K562 (cell line): ENCODE measurements around the gene GHITM. TPM values are rescaled to one million over a fixed set of nuclear protein-coding genes. Genes with fewer than 3 reads are reported as not detected.
A peak's percentile ranks its signal among the peaks of the same experiment; 100 is the strongest.

ENCODE experiments used
- ATAC-seq: fragments of 200-7000 bp; cut with Tn5 transposase; 3 replicates; pipeline ENCODE4 v1.9.1; 2020; ENCODE audit warnings: moderate library complexity
- BruUV-seq: library from RNA; stranded (reverse); fragments of 400-500 nt; replicated peaks from 2 replicates; lab custom pipeline; 2021; lab: Mats Ljungman, UMichigan
- CTCF ChIA-PET: fragments of 300-600 bp; formaldehyde crosslinking; extraction: SDS; loops from one replicate; lab custom pipeline; 2021; ENCODE audit warnings: low intra/inter-chr PET ratio; lab: Yijun Ruan, JAX
- POLR2A ChIA-PET: fragments of 300-600, 350-650 bp; sonication (Branson Sonifier 250); formaldehyde crosslinking; extraction: SDS; loops from one replicate; lab custom pipeline; 2021; ENCODE audit warnings: antibody characterized with exemption, inconsistent platforms; lab: Yijun Ruan, JAX
- DNase-seq, 4 experiments: peaks; one replicate each; pipeline versions ENCODE4 v3.0.0 to v3.0.0-alpha.2; 2011 to 2018; ENCODE audit warnings: low spot score in 3 of 4, mixed read lengths in 3 of 4; ENCODE audit errors: extremely low read depth in 1 of 4
- FAIRE-seq: peaks from 2 replicates; lab custom pipeline; 2011; peaks lifted over from hg19 to GRCh38; lab: Jason Lieb, UNC
- H2AFZ ChIP-seq: 2 replicates; pipeline ENCODE4 v1.6.0; 2011; ENCODE audit warnings: low read depth, low read length, control low read depth, inconsistent platforms
- H3K27ac ChIP-seq: fragments of 200-600 bp; 3 replicates; pipeline ENCODE4 v1.8.0; 2011; ENCODE audit warnings: low read depth, mild to moderate bottlenecking, control low read depth, inconsistent platforms, low read length, moderate library complexity, mixed read lengths; ENCODE audit errors: extremely low read depth
- H3K27me3 ChIP-seq, 2 experiments: fragments of 300-600 bp in 1 of 2; 2 replicates in 1 of 2; 3 replicates in 1 of 2; pipeline versions ENCODE4 v1.6.0 to v1.8.0; 2011; ENCODE audit warnings: inconsistent platforms in 2 of 2, low read length in 2 of 2, mild to moderate bottlenecking in 1 of 2, mixed read lengths in 1 of 2, moderate library complexity in 1 of 2; ENCODE audit not compliant: control insufficient read depth in 2 of 2, insufficient read depth in 2 of 2
- H3K36me3 ChIP-seq: fragments of 300-600 bp; 3 replicates; pipeline ENCODE4 v1.8.0; 2011; ENCODE audit warnings: mild to moderate bottlenecking, low read length, inconsistent platforms; ENCODE audit not compliant: control insufficient read depth, insufficient read depth
- H3K4me1 ChIP-seq, 2 experiments: fragments of 200-600 bp in 1 of 2; replicated peaks in 1 of 2; 2 replicates in 1 of 2; 3 replicates in 1 of 2; pipeline versions ENCODE4 v1.5.1 to v1.8.0; 2011; ENCODE audit warnings: inconsistent platforms in 2 of 2, low read length in 2 of 2, mild to moderate bottlenecking in 1 of 2, mixed read lengths in 1 of 2, moderate library complexity in 1 of 2; ENCODE audit not compliant: control insufficient read depth in 2 of 2, insufficient read depth in 2 of 2
- H3K4me2 ChIP-seq: 2 replicates; pipeline ENCODE4 v1.6.1; 2011; ENCODE audit warnings: low read length, control low read depth, inconsistent platforms, mixed read lengths; ENCODE audit not compliant: insufficient read depth
- H3K4me3 ChIP-seq: fragments of 200-600 bp; sonication (generic), shearing (Covaris generic); 2 replicates; pipeline ENCODE4 v1.5.1; 2016; ENCODE audit warnings: control low read depth, inconsistent platforms
- H3K79me2 ChIP-seq: fragments of 200-600 bp; 3 replicates; pipeline ENCODE4 v1.8.0; 2011; ENCODE audit warnings: low read length, inconsistent platforms; ENCODE audit not compliant: control insufficient read depth, insufficient read depth
- H3K9ac ChIP-seq, 2 experiments: 2 replicates each; pipeline versions ENCODE4 v1.6.0 to v1.6.1; 2011; ENCODE audit warnings: low read depth in 2 of 2, low read length in 2 of 2, control low read depth in 1 of 2, inconsistent platforms in 1 of 2, mild to moderate bottlenecking in 1 of 2, mixed read lengths in 1 of 2; ENCODE audit not compliant: insufficient read depth in 1 of 2
- H3K9me1 ChIP-seq: one replicate; pipeline ENCODE4 v1.6.0; 2011; ENCODE audit warnings: inconsistent platforms, mild to moderate bottlenecking, low read length, moderate library complexity; ENCODE audit not compliant: control insufficient read depth, insufficient read depth
- H3K9me3 ChIP-seq: replicated peaks from 2 replicates; pipeline ENCODE4 v1.5.1; 2011; ENCODE audit warnings: low read depth, low read length, inconsistent platforms; ENCODE audit not compliant: control insufficient read depth, insufficient read depth
- H4K20me1 ChIP-seq: replicated peaks from 2 replicates; pipeline ENCODE4 v1.6.1; 2011; ENCODE audit warnings: low read length, inconsistent platforms, mixed read lengths; ENCODE audit not compliant: control insufficient read depth, insufficient read depth
- CREB1 ChIP-seq, 2 experiments: sonication (generic) in 1 of 2; formaldehyde crosslinking in 1 of 2; IDR thresholded peaks; 2 replicates each; pipeline versions ENCODE4 v1.6.1 to v1.8.0; 2012 to 2022; ENCODE audit warnings: inconsistent platforms in 1 of 2, mild to moderate bottlenecking in 1 of 2, missing genetic modification reagents in 1 of 2, moderate library complexity in 1 of 2
- CREM ChIP-seq: IDR thresholded peaks from 2 replicates; pipeline ENCODE4 v1.6.1; 2014; ENCODE audit warnings: antibody characterized with exemption, low read depth
- CTCFL ChIP-seq: IDR thresholded peaks from 2 replicates; pipeline ENCODE4 v1.6.1; 2011; ENCODE audit warnings: borderline replicate concordance, low read depth, mild to moderate bottlenecking, moderate library complexity, low read length; ENCODE audit not compliant: insufficient read depth, poor library complexity, severe bottlenecking
- CXXC5 ChIP-seq: fragments of 250-450 bp; sonication (Bioruptor Pico); IDR thresholded peaks from 2 replicates; pipeline ENCODE4 v1.8.0; 2022; ENCODE audit warnings: inconsistent platforms, mild to moderate bottlenecking, moderate library complexity
- E2F5 ChIP-seq: sonication (generic); formaldehyde crosslinking; IDR thresholded peaks from 2 replicates; pipeline ENCODE4 v1.8.0; 2022; ENCODE audit warnings: mild to moderate bottlenecking, missing genetic modification reagents
- GABPA ChIP-seq: fragments of 200-800 bp; sonication (Bioruptor generic); conservative IDR thresholded peaks from 2 replicates; pipeline ENCODE4 v1.6.1; 2016; ENCODE audit warnings: low read depth, missing genetic modification characterization, missing compliant biosample characterization
- L3MBTL2 ChIP-seq: fragments of 450-650 bp; IDR thresholded peaks from 2 replicates; pipeline ENCODE4 v1.6.1; 2016; ENCODE audit warnings: mild to moderate bottlenecking, moderate library complexity
- TEAD4 ChIP-seq, 2 experiments: sonication (generic) in 1 of 2; formaldehyde crosslinking in 1 of 2; IDR thresholded peaks; 2 replicates each; pipeline versions ENCODE4 v1.6.1 to v1.8.0; 2012 to 2022; ENCODE audit warnings: borderline replicate concordance in 1 of 2, inconsistent platforms in 1 of 2, low read length in 1 of 2, mild to moderate bottlenecking in 1 of 2, missing genetic modification reagents in 1 of 2
- ZNF134 ChIP-seq: fragments of 250-450 bp; sonication (Bioruptor Pico); conservative IDR thresholded peaks from 2 replicates; pipeline ENCODE4 v1.4.0; 2020
- ZSCAN29 ChIP-seq: fragments of 450-650 bp; IDR thresholded peaks from 2 replicates; pipeline ENCODE4 v1.6.1; 2017
- WGBS: fragments of 100-300 bp; shearing (Covaris generic); methylation state at CpG from one replicate; pipeline ENCODE4 v1.1.6; 2016; ENCODE audit warnings: low coverage, mixed read lengths; ENCODE audit not compliant: insufficient coverage; ENCODE audit errors: missing lambda C conversion rate; 5-methylcytosine and 5-hydroxymethylcytosine counted together
- in situ Hi-C: fragments of 300-500 bp; cut with MboI; formaldehyde crosslinking; loops from 4 replicates; pipeline ENCODE4 v1.15.0; 2018; ENCODE audit warnings: inconsistent platforms, mixed read lengths
- intact Hi-C: fragments of 100-400 bp; cut with micrococcal nuclease; formaldehyde crosslinking; loops from 2 replicates; pipeline ENCODE4 v1.14.2; 2022
- polyA plus RNA-seq, 8 experiments: library from polyadenylated mRNA; depleted of rRNA in 4 of 8; stranded (reverse) in 5 of 8; unstranded in 3 of 8; fragments of >200 nt; fragmentation: Nextera tagmentation in 2 of 8; fragmentation: Illumina TruSeq in 1 of 8; extraction: Ambion mirVana in 2 of 8; extraction: Trizol in 1 of 8; gene quantifications; 2 replicates each; pipeline versions ENCODE4 v1.2.1 to v1.2.3, GENCODE V29; 2011 to 2014; ENCODE audit warnings: inconsistent platforms in 1 of 8, missing spikeins in 1 of 8
- total RNA-seq, 7 experiments: library from RNA; depleted of rRNA in 6 of 7; stranded (reverse); fragments of >200 nt in 6 of 7; fragmentation: Illumina TruSeq in 2 of 7; extraction: Trizol in 2 of 7; gene quantifications; 2 replicates each; pipeline versions ENCODE4 v1.2.1 to v1.2.3, GENCODE V29; 2011 to 2021; ENCODE audit warnings: low replicate concordance in 1 of 7
- TF ChIP-seq, protein P1 (sequence below): fragments of 450-650 bp; IDR thresholded peaks from 2 replicates; pipeline ENCODE4 v1.6.1; 2016
- TF ChIP-seq, protein P2 (sequence below): fragments of 200-800 bp; sonication (Bioruptor generic); IDR thresholded peaks from 2 replicates; pipeline ENCODE4 v1.6.1; 2017; ENCODE audit warnings: missing genetic modification characterization, missing compliant biosample characterization

The GHITM gene
- total and polyA plus RNA-seq, 9 of the 15 experiments (the other 6 are each of a cell fraction or from before 2014, with no cell fraction given), result 322 to 1,258 (median 386) TPM

DNA sequence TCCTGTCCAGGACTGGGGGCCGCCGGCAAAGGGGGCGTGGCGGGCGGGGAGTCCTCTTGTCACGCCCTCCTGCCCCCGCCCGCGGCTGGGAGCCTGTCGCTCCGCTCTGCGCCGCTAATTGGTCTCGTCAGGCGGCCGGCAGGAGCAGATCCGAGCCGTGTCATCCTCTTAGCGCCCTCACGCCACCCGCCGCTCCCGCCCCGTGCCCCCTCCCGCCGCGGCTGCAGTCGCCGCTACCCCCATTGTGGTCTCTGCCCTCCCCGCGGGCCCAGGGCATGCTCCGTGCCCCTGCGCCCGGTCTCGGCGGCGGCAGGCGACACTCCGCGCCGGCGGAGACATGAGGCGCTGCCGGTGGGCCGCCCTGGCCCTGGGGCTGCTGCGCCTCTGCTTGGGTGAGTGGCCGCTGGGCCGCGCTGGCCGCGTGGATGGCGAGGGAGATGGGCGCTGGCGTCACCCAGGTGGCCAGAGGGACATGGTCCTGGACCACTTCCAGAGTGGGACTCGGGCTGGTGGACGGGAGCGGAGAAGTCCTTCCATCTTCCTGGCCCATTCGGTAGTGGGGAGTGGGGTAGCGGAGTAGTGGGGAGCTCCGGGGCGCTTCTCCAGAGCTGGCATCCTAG is 55.2 kb downstream of the GHITM start, which contains the start of gene CDHR1:
Gene CDHR1, plus strand, starts transcription at position 114 of the 620 bp plus-strand sequence. Its CDS starts 224 bp downstream, at position 338.
- CTCF ChIA-PET, result no interaction called here
- Histone ChIP-seq H3K27ac (no peak within 1 kb of the TSS), H3K4me3 (peak within 1 kb of the TSS; percentile 34), H3K9me1 (no peaks in the 10 kb centered on the region), H3K36me3 (no peaks in the 10 kb centered on the region), H4K20me1 (peaks cover 6% of the 10 kb centered on the region; the same call in 1 of the 2 replicates), H2AFZ (peak within 1 kb of the TSS; percentile 61), H3K27me3 (peaks cover 38 to 81% of the 10 kb centered on the region in 2 experiments), H3K9me3 (no peaks in the 10 kb centered on the region), H3K4me1 (peaks cover 0 to 16% of the 10 kb centered on the region in 2 experiments; a peak in 3 of 5 replicates), H3K79me2 (no peaks in the 10 kb centered on the region), H3K9ac (peak within 1 kb of the TSS in 1 of 2 experiments; percentile 84; a peak in 2 of 4 replicates), H3K4me2 (peak within 1 kb of the TSS; percentile 51)
- DNase-seq (peak; percentile 78 to 90 (median 84)), FAIRE-seq (no peak), ATAC-seq (peak; percentile 94)
- BruUV-seq, result no TSS peak
- intact Hi-C loops (no loop called here), in situ Hi-C loops (no loop called here)
- 24% methylated on average over 12 of the region's 61 CpGs for WGBS
- POLR2A ChIA-PET, result interaction anchor here (0.7 to 1.1 kb wide), 4 partner anchors 8 to 55 kb away, joined by 3 to 8 read pairs (median 4); partner anchors contain the start of gene GHITM
- TF ChIP-seq, protein P1, sequence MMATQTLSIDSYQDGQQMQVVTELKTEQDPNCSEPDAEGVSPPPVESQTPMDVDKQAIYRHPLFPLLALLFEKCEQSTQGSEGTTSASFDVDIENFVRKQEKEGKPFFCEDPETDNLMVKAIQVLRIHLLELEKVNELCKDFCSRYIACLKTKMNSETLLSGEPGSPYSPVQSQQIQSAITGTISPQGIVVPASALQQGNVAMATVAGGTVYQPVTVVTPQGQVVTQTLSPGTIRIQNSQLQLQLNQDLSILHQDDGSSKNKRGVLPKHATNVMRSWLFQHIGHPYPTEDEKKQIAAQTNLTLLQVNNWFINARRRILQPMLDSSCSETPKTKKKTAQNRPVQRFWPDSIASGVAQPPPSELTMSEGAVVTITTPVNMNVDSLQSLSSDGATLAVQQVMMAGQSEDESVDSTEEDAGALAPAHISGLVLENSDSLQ, result peak; percentile 33; the same call in 1 of the 2 replicates
- TF ChIP-seq ZSCAN29 (no peak), GABPA (tag) (no peak), TEAD4 (IDR thresholded peaks at IDR 0.05; ENCODE audit: low read length) (no peak), TEAD4 (CRISPR knock-in tag; IDR thresholded peaks at IDR 0.05; ENCODE audit: borderline replicate concordance) (no peak), CTCFL (no peak), E2F5 (CRISPR knock-in tag) (no peak), CXXC5 (peak; percentile 41; the same call in 1 of the 2 replicates), L3MBTL2 (0 out of 2 replicates have a peak, but pooled peaks have one; percentile 27), CREB1 (IDR thresholded peaks at IDR 0.05) (peak; percentile 40; the same call in 1 of the 2 replicates), CREB1 (CRISPR knock-in tag; IDR thresholded peaks at IDR 0.05) (no peak), ZNF134 (CRISPR knock-in tag) (0 out of 2 replicates have a peak, but pooled peaks have one; percentile 2), CREM (peak; percentile 21; the same call in 1 of the 2 replicates)
- TF ChIP-seq, protein P2, sequence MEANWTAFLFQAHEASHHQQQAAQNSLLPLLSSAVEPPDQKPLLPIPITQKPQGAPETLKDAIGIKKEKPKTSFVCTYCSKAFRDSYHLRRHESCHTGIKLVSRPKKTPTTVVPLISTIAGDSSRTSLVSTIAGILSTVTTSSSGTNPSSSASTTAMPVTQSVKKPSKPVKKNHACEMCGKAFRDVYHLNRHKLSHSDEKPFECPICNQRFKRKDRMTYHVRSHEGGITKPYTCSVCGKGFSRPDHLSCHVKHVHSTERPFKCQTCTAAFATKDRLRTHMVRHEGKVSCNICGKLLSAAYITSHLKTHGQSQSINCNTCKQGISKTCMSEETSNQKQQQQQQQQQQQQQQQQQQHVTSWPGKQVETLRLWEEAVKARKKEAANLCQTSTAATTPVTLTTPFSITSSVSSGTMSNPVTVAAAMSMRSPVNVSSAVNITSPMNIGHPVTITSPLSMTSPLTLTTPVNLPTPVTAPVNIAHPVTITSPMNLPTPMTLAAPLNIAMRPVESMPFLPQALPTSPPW, result peak; percentile 45
